Measurements from ENCODE around the gene COL23A1. TPM values are rescaled to one million over a fixed set of nuclear protein-coding genes. Genes with fewer than 3 reads are reported as not detected.

The COL23A1 gene
- total RNA-seq, 4 donors from 2014 or later: 0.44 to 0.65 (median 0.57) TPM; not detected in 1

- no peak for TF ChIP-seq CTCF (IDR thresholded peaks at IDR 0.05; ENCODE audit: low read depth)
These were observed 45.0 kb downstream of the COL23A1 start for GRCh38 chr5:178545176-178545575.

GRCh38 chr5:178544166-178544834, 45.9 kb downstream of the COL23A1 start:
- TF ChIP-seq CTCF (IDR thresholded peaks at IDR 0.05; ENCODE audit: low read depth): no peak

- no peak for TF ChIP-seq CTCF (IDR thresholded peaks at IDR 0.05; ENCODE audit: low read depth)
These were observed 47.7 kb downstream of the COL23A1 start for GRCh38 chr5:178542455-178542854.

GRCh38 chr5:178540526-178540925, 49.7 kb downstream of the COL23A1 start:
- no peak for TF ChIP-seq CTCF (IDR thresholded peaks at IDR 0.05; ENCODE audit: low read depth)

- TF ChIP-seq CTCF (IDR thresholded peaks at IDR 0.05; ENCODE audit: low read depth): no peak
These were observed 51.4 kb downstream of the COL23A1 start for GRCh38 chr5:178538741-178539229.

- no peak for TF ChIP-seq CTCF (IDR thresholded peaks at IDR 0.05; ENCODE audit: low read depth)
These were observed 52.5 kb downstream of the COL23A1 start for GRCh38 chr5:178537467-178538371.
